ENCODE measurements around the gene MAPKAPK2.
"Not testable (repeated sequence)": the region's sequence is repeated elsewhere in the genome, so short reads cannot be mapped to it uniquely, and the experiment has no call there.

The MAPKAPK2 gene

GRCh38 chr1:206776229-206776628 is 91.5 kb downstream of the MAPKAPK2 start:
- no peaks in the 10 kb centered on the region; the same call in 1 of the 2 replicates for H3K4me1 ChIP-seq (ENCODE audit: insufficient read depth, low read length)
- H3K27me3 ChIP-seq (ENCODE audit: insufficient read depth, low read length): no peaks in the 10 kb centered on the region
- H3K27ac ChIP-seq (ENCODE audit: low read length): no peak overlapping the region
- no peaks in the 10 kb centered on the region for H3K36me3 ChIP-seq (ENCODE audit: insufficient read depth, low read depth, low read length)
- H3K9ac ChIP-seq (ENCODE audit: low read depth, low read length): no peak overlapping the region
- H3K4me3 ChIP-seq (ENCODE audit: low read length): no peak overlapping the region
- no peaks in the 10 kb centered on the region for H3K9me3 ChIP-seq (ENCODE audit: insufficient read depth, low read depth, low read length)

GRCh38 chr1:206778031-206778430 is 93.3 kb downstream of the MAPKAPK2 start:
- Histone ChIP-seq H3K27me3 (ENCODE audit: insufficient read depth, low read length) (no peaks in the 10 kb centered on the region), H3K27ac (ENCODE audit: low read length) (no peak overlapping the region), H3K36me3 (ENCODE audit: insufficient read depth, low read depth, low read length) (no peaks in the 10 kb centered on the region), H3K4me1 (ENCODE audit: insufficient read depth, low read length) (no peaks in the 10 kb centered on the region), H3K9me3 (ENCODE audit: insufficient read depth, low read depth, low read length) (no peaks in the 10 kb centered on the region), H3K4me3 (ENCODE audit: low read length) (no peak overlapping the region), H3K9ac (ENCODE audit: low read depth, low read length) (no peak overlapping the region)

- not testable (repeated sequence) for H3K27me3 ChIP-seq (ENCODE audit: insufficient read depth, low read length); H3K9me3 ChIP-seq (ENCODE audit: insufficient read depth, low read depth, low read length); H3K4me1 ChIP-seq (ENCODE audit: insufficient read depth, low read length); H3K27ac ChIP-seq (ENCODE audit: low read length); H3K36me3 ChIP-seq (ENCODE audit: insufficient read depth, low read depth, low read length); H3K4me3 ChIP-seq (ENCODE audit: low read length); H3K9ac ChIP-seq (ENCODE audit: low read depth, low read length)
These were observed 94.2 kb downstream of the MAPKAPK2 start for GRCh38 chr1:206778911-206779310.

GRCh38 chr1:206779638-206780037 is 94.9 kb downstream of the MAPKAPK2 start:
- no peak overlapping the region for H3K27ac ChIP-seq (ENCODE audit: low read length)
- H3K36me3 ChIP-seq (ENCODE audit: insufficient read depth, low read depth, low read length): no peaks in the 10 kb centered on the region
- no peak overlapping the region for H3K4me3 ChIP-seq (ENCODE audit: low read length)
- H3K4me1 ChIP-seq (ENCODE audit: insufficient read depth, low read length): no peaks in the 10 kb centered on the region
- H3K9me3 ChIP-seq (ENCODE audit: insufficient read depth, low read depth, low read length): no peaks in the 10 kb centered on the region
- H3K27me3 ChIP-seq (ENCODE audit: insufficient read depth, low read length): no peaks in the 10 kb centered on the region
- H3K9ac ChIP-seq (ENCODE audit: low read depth, low read length): no peak overlapping the region

GRCh38 chr1:206782448-206782847 is 97.7 kb downstream of the MAPKAPK2 start:
- no peaks in the 10 kb centered on the region for H3K4me1 ChIP-seq (ENCODE audit: insufficient read depth, low read length)
- no peak overlapping the region for H3K9ac ChIP-seq (ENCODE audit: low read depth, low read length)
- no peaks in the 10 kb centered on the region for H3K36me3 ChIP-seq (ENCODE audit: insufficient read depth, low read depth, low read length)
- H3K27ac ChIP-seq (ENCODE audit: low read length): no peak overlapping the region
- no peaks in the 10 kb centered on the region; the same call in 1 of the 2 replicates for H3K27me3 ChIP-seq (ENCODE audit: insufficient read depth, low read length)
- no peaks in the 10 kb centered on the region for H3K9me3 ChIP-seq (ENCODE audit: insufficient read depth, low read depth, low read length)
- no peak overlapping the region for H3K4me3 ChIP-seq (ENCODE audit: low read length)

- Histone ChIP-seq H3K4me1 (ENCODE audit: insufficient read depth, low read length) (no peaks in the 10 kb centered on the region), H3K9ac (ENCODE audit: low read depth, low read length) (no peak overlapping the region), H3K27ac (ENCODE audit: low read length) (no peak overlapping the region)
These were observed 98.8 kb downstream of the MAPKAPK2 start for GRCh38 chr1:206783506-206783905.

More at GRCh38 chr1:206783506-206783905, 98.8 kb downstream of the MAPKAPK2 start:
- Histone ChIP-seq H3K36me3 (ENCODE audit: insufficient read depth, low read depth, low read length) (no peaks in the 10 kb centered on the region), H3K9me3 (ENCODE audit: insufficient read depth, low read depth, low read length) (no peaks in the 10 kb centered on the region), H3K27me3 (ENCODE audit: insufficient read depth, low read length) (no peaks in the 10 kb centered on the region; the same call in 1 of the 2 replicates), H3K4me3 (ENCODE audit: low read length) (no peak overlapping the region)
